HG03521 (cell line): ENCODE results near the gene ZAR1L.

Experiments used
- ATAC-seq: cut with Tn5 transposase; IDR thresholded peaks from one replicate; pipeline ENCODE4 v1.9.1; 2021; ENCODE audit warnings: mild to moderate bottlenecking, moderate library complexity; ENCODE audit not compliant: unreplicated experiment

ZAR1L gene

DNA sequence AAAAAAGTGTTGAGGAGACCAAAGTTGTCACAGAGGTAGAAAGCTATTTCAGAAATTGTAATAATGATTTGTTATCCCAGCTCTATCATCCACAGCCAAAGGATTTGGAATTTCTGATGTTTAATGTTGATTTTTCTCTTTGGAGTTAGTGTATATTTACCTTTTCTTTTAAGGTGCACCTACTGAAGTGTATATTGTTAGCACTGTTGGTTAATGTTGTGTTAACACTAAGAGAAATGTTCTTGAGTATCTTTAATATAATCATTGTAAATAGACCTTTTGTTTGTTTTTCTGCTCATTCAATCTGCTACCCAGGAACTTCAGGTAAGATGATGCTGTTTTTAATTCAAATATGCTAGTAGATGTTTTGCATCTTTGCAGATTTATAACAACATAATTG is 57.5 kb downstream of the ZAR1L start:
- no peak for ATAC-seq

DNA sequence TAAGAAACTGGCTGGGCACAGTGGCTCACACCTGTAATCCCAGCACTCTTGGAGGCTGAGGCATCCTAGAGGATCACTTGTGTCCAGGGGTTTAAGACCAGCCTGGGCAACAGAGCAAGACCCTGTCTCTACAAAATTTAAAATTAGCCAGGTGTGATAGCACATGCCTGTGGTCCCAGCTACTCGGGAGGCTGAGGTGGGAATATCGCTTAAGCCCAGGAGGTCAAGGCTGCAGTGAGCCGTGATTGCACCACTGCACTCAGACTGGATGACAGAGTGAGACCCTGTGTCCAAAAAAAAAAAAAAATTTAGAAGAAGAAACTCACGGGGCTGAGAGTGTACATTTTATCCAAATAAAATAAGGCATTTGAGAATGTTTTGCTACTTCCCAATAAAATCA is 58.9 kb downstream of the ZAR1L start:
- no peak for ATAC-seq

DNA sequence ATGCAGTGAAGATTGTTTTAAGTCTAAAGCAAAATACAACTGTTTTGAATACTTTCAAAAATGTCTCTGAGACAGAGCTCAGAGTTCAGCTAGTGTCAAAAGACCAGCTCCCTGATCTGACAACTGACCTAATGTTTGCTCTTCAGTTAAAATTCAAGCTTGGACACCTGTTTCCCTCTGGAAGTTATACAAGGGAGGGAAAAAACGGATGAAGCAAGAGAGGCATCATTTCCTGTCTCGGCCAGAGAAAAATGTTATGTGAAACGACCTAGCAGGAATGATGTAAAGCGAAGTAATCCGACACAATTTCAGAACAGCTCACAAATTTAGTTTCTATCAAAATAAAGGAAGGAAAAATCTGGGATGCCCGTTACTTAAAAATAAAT is 59.4 kb downstream of the ZAR1L start:
- no peak for ATAC-seq

DNA sequence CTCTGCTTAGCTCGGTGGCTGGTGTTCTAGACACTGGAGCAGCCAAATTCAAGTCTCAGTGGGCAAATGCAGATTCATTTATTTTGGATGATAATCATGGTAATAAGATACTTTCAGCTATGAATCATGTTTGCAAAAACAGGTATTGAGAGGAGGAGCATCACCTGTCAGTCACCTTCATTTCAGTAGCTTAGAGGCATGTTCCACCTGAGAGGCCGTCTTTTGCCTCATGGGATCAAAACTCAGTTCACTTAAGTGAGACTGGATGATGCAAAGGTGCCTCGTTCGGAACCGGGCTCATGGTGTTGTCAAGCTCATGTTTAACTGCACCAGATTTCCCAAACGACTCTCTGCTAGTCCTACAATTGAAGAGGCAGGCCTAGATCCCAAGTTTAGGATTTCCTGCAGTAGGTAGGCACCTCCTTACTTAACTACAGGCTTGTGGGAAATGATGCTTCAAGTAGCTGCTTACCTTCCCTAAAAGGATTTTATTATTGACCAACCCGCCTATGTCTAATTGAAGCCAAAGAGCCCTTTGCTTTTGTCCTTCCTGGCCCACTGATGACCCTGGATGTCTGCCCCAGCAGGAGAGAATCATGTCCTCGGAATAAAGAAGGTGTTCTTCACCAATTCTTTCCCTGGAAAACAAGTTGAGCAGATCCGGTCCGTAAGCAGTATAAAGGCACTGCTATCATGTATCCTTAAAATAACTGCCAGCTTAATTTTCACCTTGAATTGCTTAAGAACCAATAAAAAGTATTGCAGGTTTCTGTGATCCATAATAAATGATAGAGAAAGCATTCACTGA is 60.0 kb downstream of the ZAR1L start:
- no peak for ATAC-seq

DNA sequence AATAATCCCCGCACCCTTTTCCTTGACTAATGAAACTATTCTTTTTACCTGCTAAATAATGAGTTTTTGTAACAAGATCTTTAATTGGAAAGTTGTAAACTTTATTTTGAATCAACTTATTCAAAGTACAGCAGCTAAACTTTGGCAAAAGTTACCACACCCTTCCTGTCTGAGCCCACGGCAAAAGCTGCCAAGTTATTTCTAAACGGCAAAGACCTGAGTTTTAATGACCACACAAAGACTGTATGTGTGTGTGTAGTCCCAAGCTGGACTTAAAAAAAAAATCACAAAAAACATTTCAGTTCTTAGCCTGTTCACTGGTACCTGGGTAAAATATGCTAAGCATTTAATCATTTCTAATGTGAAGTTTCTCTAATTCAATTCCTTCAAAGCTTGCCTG is 60.7 kb downstream of the ZAR1L start:
- no peak for ATAC-seq

DNA sequence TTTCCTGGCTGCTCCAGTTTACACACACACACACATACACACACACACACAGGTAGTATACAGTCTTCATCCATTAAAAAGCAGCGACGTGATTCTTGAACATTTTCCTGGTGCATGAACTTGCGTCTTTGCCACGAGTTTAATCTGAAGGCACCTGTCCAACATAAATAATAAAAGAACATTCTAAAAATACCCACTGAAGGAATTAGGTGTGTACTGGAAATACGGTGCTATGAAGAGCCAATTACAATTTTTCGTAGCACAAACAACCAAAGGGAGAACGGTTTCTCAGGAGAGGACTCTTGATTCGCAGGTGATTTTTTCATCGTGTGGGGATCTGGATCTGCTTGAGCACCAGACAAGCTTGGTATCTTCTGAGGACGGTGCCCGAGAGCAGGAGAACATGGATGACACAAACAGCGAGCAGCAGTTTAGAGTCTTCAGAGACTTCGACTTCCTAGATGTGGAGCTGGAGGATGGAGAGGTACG is 61.2 kb downstream of the ZAR1L start:
- no peak for ATAC-seq
